K562 (cell line): ENCODE measurements around the gene MFF. TPM values are rescaled to one million over a fixed set of nuclear protein-coding genes. Genes with fewer than 3 reads are reported as not detected.
A peak's percentile ranks its signal among the peaks of the same experiment; 100 is the strongest.

ENCODE experiments used
- ATAC-seq: fragments of 200-7000 bp; cut with Tn5 transposase; 3 replicates; pipeline ENCODE4 v1.9.1; 2020; ENCODE audit warnings: moderate library complexity
- BruUV-seq: library from RNA; stranded (reverse); fragments of 400-500 nt; replicated peaks from 2 replicates; lab custom pipeline; 2021; lab: Mats Ljungman, UMichigan
- CTCF ChIA-PET: fragments of 300-600 bp; formaldehyde crosslinking; extraction: SDS; loops from one replicate; lab custom pipeline; 2021; ENCODE audit warnings: low intra/inter-chr PET ratio; lab: Yijun Ruan, JAX
- POLR2A ChIA-PET: fragments of 300-600, 350-650 bp; sonication (Branson Sonifier 250); formaldehyde crosslinking; extraction: SDS; loops from one replicate; lab custom pipeline; 2021; ENCODE audit warnings: antibody characterized with exemption, inconsistent platforms; lab: Yijun Ruan, JAX
- DNase-seq, 4 experiments: peaks; one replicate each; pipeline versions ENCODE4 v3.0.0 to v3.0.0-alpha.2; 2011 to 2018; ENCODE audit warnings: low spot score in 3 of 4, mixed read lengths in 3 of 4; ENCODE audit errors: extremely low read depth in 1 of 4
- FAIRE-seq: peaks from 2 replicates; lab custom pipeline; 2011; peaks lifted over from hg19 to GRCh38; lab: Jason Lieb, UNC
- H2AFZ ChIP-seq: 2 replicates; pipeline ENCODE4 v1.6.0; 2011; ENCODE audit warnings: low read depth, low read length, control low read depth, inconsistent platforms
- H3K27ac ChIP-seq: fragments of 200-600 bp; 3 replicates; pipeline ENCODE4 v1.8.0; 2011; ENCODE audit warnings: low read depth, mild to moderate bottlenecking, control low read depth, inconsistent platforms, low read length, moderate library complexity, mixed read lengths; ENCODE audit errors: extremely low read depth
- H3K27me3 ChIP-seq, 2 experiments: fragments of 300-600 bp in 1 of 2; 2 replicates in 1 of 2; 3 replicates in 1 of 2; pipeline versions ENCODE4 v1.6.0 to v1.8.0; 2011; ENCODE audit warnings: inconsistent platforms in 2 of 2, low read length in 2 of 2, mild to moderate bottlenecking in 1 of 2, mixed read lengths in 1 of 2, moderate library complexity in 1 of 2; ENCODE audit not compliant: control insufficient read depth in 2 of 2, insufficient read depth in 2 of 2
- H3K36me3 ChIP-seq: fragments of 300-600 bp; 3 replicates; pipeline ENCODE4 v1.8.0; 2011; ENCODE audit warnings: mild to moderate bottlenecking, low read length, inconsistent platforms; ENCODE audit not compliant: control insufficient read depth, insufficient read depth
- H3K4me1 ChIP-seq, 2 experiments: fragments of 200-600 bp in 1 of 2; replicated peaks in 1 of 2; 2 replicates in 1 of 2; 3 replicates in 1 of 2; pipeline versions ENCODE4 v1.5.1 to v1.8.0; 2011; ENCODE audit warnings: inconsistent platforms in 2 of 2, low read length in 2 of 2, mild to moderate bottlenecking in 1 of 2, mixed read lengths in 1 of 2, moderate library complexity in 1 of 2; ENCODE audit not compliant: control insufficient read depth in 2 of 2, insufficient read depth in 2 of 2
- H3K4me2 ChIP-seq: 2 replicates; pipeline ENCODE4 v1.6.1; 2011; ENCODE audit warnings: low read length, control low read depth, inconsistent platforms, mixed read lengths; ENCODE audit not compliant: insufficient read depth
- H3K4me3 ChIP-seq: fragments of 200-600 bp; sonication (generic), shearing (Covaris generic); 2 replicates; pipeline ENCODE4 v1.5.1; 2016; ENCODE audit warnings: control low read depth, inconsistent platforms
- H3K79me2 ChIP-seq: fragments of 200-600 bp; 3 replicates; pipeline ENCODE4 v1.8.0; 2011; ENCODE audit warnings: low read length, inconsistent platforms; ENCODE audit not compliant: control insufficient read depth, insufficient read depth
- H3K9ac ChIP-seq, 2 experiments: 2 replicates each; pipeline versions ENCODE4 v1.6.0 to v1.6.1; 2011; ENCODE audit warnings: low read depth in 2 of 2, low read length in 2 of 2, control low read depth in 1 of 2, inconsistent platforms in 1 of 2, mild to moderate bottlenecking in 1 of 2, mixed read lengths in 1 of 2; ENCODE audit not compliant: insufficient read depth in 1 of 2
- H3K9me1 ChIP-seq: one replicate; pipeline ENCODE4 v1.6.0; 2011; ENCODE audit warnings: inconsistent platforms, mild to moderate bottlenecking, low read length, moderate library complexity; ENCODE audit not compliant: control insufficient read depth, insufficient read depth
- H3K9me3 ChIP-seq: replicated peaks from 2 replicates; pipeline ENCODE4 v1.5.1; 2011; ENCODE audit warnings: low read depth, low read length, inconsistent platforms; ENCODE audit not compliant: control insufficient read depth, insufficient read depth
- H4K20me1 ChIP-seq: replicated peaks from 2 replicates; pipeline ENCODE4 v1.6.1; 2011; ENCODE audit warnings: low read length, inconsistent platforms, mixed read lengths; ENCODE audit not compliant: control insufficient read depth, insufficient read depth
- CREB3L1 ChIP-seq: fragments of 450-650 bp; IDR thresholded peaks from 2 replicates; pipeline ENCODE4 v1.6.1; 2014; ENCODE audit warnings: low read depth, mild to moderate bottlenecking, moderate library complexity, borderline replicate concordance
- HNRNPUL1 ChIP-seq: fragments of 200-400 bp; formaldehyde crosslinking; IDR thresholded peaks from 2 replicates; pipeline ENCODE4 v1.6.1; 2017; ENCODE audit warnings: low read length
- NFIC ChIP-seq: fragments of 450-650 bp; IDR thresholded peaks from 2 replicates; pipeline ENCODE4 v1.6.1; 2017; ENCODE audit warnings: mild to moderate bottlenecking, inconsistent platforms
- WGBS: fragments of 100-300 bp; shearing (Covaris generic); methylation state at CpG from one replicate; pipeline ENCODE4 v1.1.6; 2016; ENCODE audit warnings: low coverage, mixed read lengths; ENCODE audit not compliant: insufficient coverage; ENCODE audit errors: missing lambda C conversion rate; 5-methylcytosine and 5-hydroxymethylcytosine counted together
- in situ Hi-C: fragments of 300-500 bp; cut with MboI; formaldehyde crosslinking; loops from 4 replicates; pipeline ENCODE4 v1.15.0; 2018; ENCODE audit warnings: inconsistent platforms, mixed read lengths
- intact Hi-C: fragments of 100-400 bp; cut with micrococcal nuclease; formaldehyde crosslinking; loops from 2 replicates; pipeline ENCODE4 v1.14.2; 2022
- polyA plus RNA-seq, 8 experiments: library from polyadenylated mRNA; depleted of rRNA in 4 of 8; stranded (reverse) in 5 of 8; unstranded in 3 of 8; fragments of >200 nt; fragmentation: Nextera tagmentation in 2 of 8; fragmentation: Illumina TruSeq in 1 of 8; extraction: Ambion mirVana in 2 of 8; extraction: Trizol in 1 of 8; gene quantifications; 2 replicates each; pipeline versions ENCODE4 v1.2.1 to v1.2.3, GENCODE V29; 2011 to 2014; ENCODE audit warnings: inconsistent platforms in 1 of 8, missing spikeins in 1 of 8
- total RNA-seq, 7 experiments: library from RNA; depleted of rRNA in 6 of 7; stranded (reverse); fragments of >200 nt in 6 of 7; fragmentation: Illumina TruSeq in 2 of 7; extraction: Trizol in 2 of 7; gene quantifications; 2 replicates each; pipeline versions ENCODE4 v1.2.1 to v1.2.3, GENCODE V29; 2011 to 2021; ENCODE audit warnings: low replicate concordance in 1 of 7

The MFF gene
- total and polyA plus RNA-seq, 9 of the 15 experiments (the other 6 are each of a cell fraction or from before 2014, with no cell fraction given) = 9.4 to 75.4 (median 55.7) TPM

DNA sequence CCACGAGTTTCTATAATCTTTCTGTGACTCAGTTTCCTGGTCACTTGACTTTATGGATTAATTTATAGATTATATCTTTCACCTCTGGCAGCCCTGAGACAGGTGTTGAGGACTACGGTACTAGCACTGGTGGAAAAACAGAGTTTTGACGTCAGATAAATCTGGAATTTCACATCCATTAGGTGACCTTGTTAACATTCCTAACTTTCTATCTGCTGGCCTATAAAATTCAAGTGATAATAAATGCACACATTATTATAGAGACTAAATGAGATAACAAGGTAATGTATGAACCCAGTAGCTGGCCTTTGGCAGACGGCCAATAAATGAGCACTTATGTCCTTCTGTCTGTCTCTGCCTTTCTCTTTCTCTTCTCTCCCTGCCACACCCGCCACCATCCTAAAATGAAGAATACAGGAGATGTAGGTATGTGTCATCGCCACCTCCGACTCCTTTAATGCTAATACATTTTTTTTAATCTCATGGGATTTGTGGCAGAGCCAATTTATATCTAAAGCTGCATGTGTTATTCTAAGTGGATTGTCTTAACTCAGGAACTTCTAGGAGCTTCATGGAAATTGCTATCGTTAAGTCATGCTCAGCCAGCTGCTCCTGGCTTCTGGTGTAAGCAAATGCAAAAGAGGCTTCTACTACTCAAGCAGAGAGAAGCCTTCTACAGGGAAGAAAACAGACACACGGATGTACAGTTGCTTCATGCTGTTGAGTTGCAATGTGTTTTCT lies 51.8 kb downstream of the MFF start:
- H3K4me3 ChIP-seq = no peak overlapping the region

More for the DNA sequence above, 51.8 kb downstream of the MFF start:
- TF ChIP-seq HNRNPUL1 (no peak), NFIC (peak; percentile 82), CREB3L1 (no peak)
- BruUV-seq = no TSS peak
- H2AFZ ChIP-seq = no peak overlapping the region
- H3K27ac ChIP-seq = no peak overlapping the region
- intact Hi-C loops (no loop called here), in situ Hi-C loops (no loop called here)
- FAIRE-seq (no peak), DNase-seq (peak in 1 of 4 experiments; percentile 12), ATAC-seq (no peak)
- no peak overlapping the region for H3K9ac ChIP-seq
- no peaks in the 10 kb centered on the region for H3K36me3 ChIP-seq
- H4K20me1 ChIP-seq = no peaks in the 10 kb centered on the region
- no peak overlapping the region for H3K4me2 ChIP-seq
- H3K27me3 ChIP-seq = peaks cover 0 to 5% of the 10 kb centered on the region in 2 experiments; a peak in 1 of 5 replicates
- no peaks in the 10 kb centered on the region for H3K9me1 ChIP-seq
- no peaks in the 10 kb centered on the region for H3K9me3 ChIP-seq
- POLR2A ChIA-PET = no interaction called here
- no peaks in the 10 kb centered on the region for H3K79me2 ChIP-seq
- 7% methylated on average over 9 of the region's 9 CpGs for WGBS
- no peaks in the 10 kb centered on the region; a peak in 1 of 5 replicates for H3K4me1 ChIP-seq
- CTCF ChIA-PET = no interaction called here
